Bronchial epithelial cell (primary cell): Measurements from ENCODE around the gene NEURL3. TPM values are rescaled to one million over a fixed set of nuclear protein-coding genes. Genes with fewer than 3 reads are reported as not detected.

ENCODE experiments used
- DNase-seq: peaks from one replicate; pipeline ENCODE4 v3.0.0-alpha.2; 2010; ENCODE audit warnings: low read depth
- FAIRE-seq: peaks from 2 replicates; lab custom pipeline; 2011; peaks lifted over from hg19 to GRCh38; lab: Jason Lieb, UNC
- H3K27me3 ChIP-seq: 2 replicates; pipeline ENCODE4 v1.5.1; 2011; ENCODE audit warnings: low read length; ENCODE audit not compliant: control insufficient read depth, insufficient read depth
- H3K36me3 ChIP-seq: 2 replicates; pipeline ENCODE4 v1.5.1; 2011; ENCODE audit warnings: low read length; ENCODE audit not compliant: control insufficient read depth, insufficient read depth
- H3K4me3 ChIP-seq: 2 replicates; pipeline ENCODE4 v1.5.1; 2011; ENCODE audit warnings: mild to moderate bottlenecking, low read depth, low read length, control low read depth
- CTCF ChIP-seq: IDR thresholded peaks from 2 replicates; pipeline ENCODE4 v1.5.1; 2011; ENCODE audit warnings: mild to moderate bottlenecking, moderate library complexity, low read length, control low read depth, inconsistent platforms; ENCODE audit not compliant: insufficient read depth, severe bottlenecking
- total RNA-seq: library from RNA; depleted of rRNA; stranded (reverse); fragments of >200 nt; gene quantifications from 2 replicates; pipeline ENCODE4 v1.2.1, GENCODE V29; 2014

The NEURL3 gene
- total RNA-seq, 1 donor from 2014 or later: not detected

- no peak for TF ChIP-seq CTCF
- DNase-seq (no peak), FAIRE-seq (peak; percentile 50)
- Histone ChIP-seq H3K4me3 (no peak overlapping the region), H3K36me3 (no peaks in the 10 kb centered on the region), H3K27me3 (peaks cover 4% of the 10 kb centered on the region)
These were observed 17.4 kb upstream of the NEURL3 start for GRCh38 chr2:96522304-96523203.

DNA sequence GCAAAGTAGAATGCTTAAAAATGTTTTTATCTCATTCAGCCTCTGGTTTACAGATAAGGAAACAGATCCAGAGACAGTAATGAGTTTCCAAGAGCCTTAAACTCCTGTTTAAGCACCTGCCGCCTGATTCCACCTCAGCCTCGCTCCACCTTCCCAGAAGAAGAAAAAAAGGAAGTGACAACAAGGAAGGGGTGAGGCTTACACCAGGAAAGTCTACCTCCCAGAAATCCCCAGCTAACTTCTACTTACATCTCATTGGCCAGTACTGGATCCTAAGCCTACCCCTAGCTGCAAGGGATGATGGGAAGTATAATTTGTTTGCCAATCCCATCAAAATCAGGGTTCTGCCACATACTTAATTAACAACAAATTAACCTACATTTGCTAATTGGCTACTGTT, 16.1 kb upstream of the NEURL3 start:
- no peak for TF ChIP-seq CTCF
- DNase-seq (no peak), FAIRE-seq (no peak)
- Histone ChIP-seq H3K27me3 (peaks cover 3% of the 10 kb centered on the region), H3K36me3 (no peaks in the 10 kb centered on the region), H3K4me3 (no peak overlapping the region)

- TF ChIP-seq CTCF: no peak
- H3K27me3 ChIP-seq: no peaks in the 10 kb centered on the region
- H3K36me3 ChIP-seq: no peaks in the 10 kb centered on the region
- DNase-seq (no peak), FAIRE-seq (no peak)
- no peak overlapping the region for H3K4me3 ChIP-seq
These were observed 15.5 kb upstream of the NEURL3 start for GRCh38 chr2:96520697-96521096.

DNA sequence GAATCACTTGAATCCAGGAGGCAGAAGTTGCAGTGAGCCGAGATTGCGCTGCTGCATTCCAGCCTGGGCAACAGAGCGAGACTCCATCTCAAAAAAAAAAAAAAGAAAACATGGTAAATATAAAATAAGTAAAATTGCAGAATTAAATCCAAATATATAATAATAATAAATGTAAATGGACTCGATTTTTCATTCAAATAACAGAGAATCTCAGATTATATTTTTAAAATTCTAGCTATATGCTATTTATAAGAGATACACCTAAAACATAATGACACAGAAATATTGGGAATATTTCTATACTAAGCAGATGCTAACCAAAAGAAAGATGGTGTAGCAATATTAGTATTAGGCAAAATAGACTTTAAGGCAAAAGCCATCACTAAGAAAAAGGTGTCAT, 15.1 kb upstream of the NEURL3 start:
- no peak for FAIRE-seq
- TF ChIP-seq CTCF: no peak

DNA sequence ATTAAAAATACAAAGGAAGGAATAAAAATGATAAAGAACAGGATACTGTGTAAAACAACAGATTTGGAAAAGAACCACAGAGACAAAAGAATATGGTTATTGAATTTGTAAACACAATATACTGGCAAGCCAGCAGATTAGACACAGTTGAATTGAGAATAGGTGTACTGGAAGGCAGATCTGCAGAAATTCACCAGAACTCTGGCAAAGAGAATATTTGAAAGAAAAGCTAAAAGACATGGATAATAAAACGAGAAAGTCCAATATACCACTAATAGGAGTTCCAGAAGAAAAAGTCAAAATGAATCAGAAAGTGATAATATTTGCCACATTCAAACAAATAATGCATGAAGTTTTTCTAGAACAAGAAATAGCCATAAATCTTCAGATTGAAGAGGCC, 11.9 kb upstream of the NEURL3 start:
- H3K4me3 ChIP-seq: no peak overlapping the region
- peaks cover 2% of the 10 kb centered on the region for H3K27me3 ChIP-seq
- no peak for TF ChIP-seq CTCF
- FAIRE-seq: no peak
- no peak for DNase-seq
- H3K36me3 ChIP-seq: no peaks in the 10 kb centered on the region

More for the DNA sequence above, 15.1 kb upstream of the NEURL3 start:
- Histone ChIP-seq H3K4me3 (no peak overlapping the region), H3K36me3 (no peaks in the 10 kb centered on the region), H3K27me3 (no peaks in the 10 kb centered on the region)
- DNase-seq: no peak
